Endodermal cell (in vitro differentiated cells): Measurements from ENCODE around the gene BAX. TPM values are rescaled to one million over a fixed set of nuclear protein-coding genes. Genes with fewer than 3 reads are reported as not detected.

ENCODE experiments used
- DNase-seq: peaks from one replicate; pipeline ENCODE4 v3.0.0-alpha.2; 2017
- H3K27ac ChIP-seq: 2 replicates; pipeline ENCODE4 v1.5.1; 2013; ENCODE audit warnings: mild to moderate bottlenecking, low read depth, low read length, moderate library complexity
- H3K27me3 ChIP-seq: 2 replicates; pipeline ENCODE4 v1.6.1; 2013; ENCODE audit warnings: mild to moderate bottlenecking, low read length, moderate library complexity; ENCODE audit not compliant: insufficient read depth, control insufficient read depth, poor library complexity, severe bottlenecking
- H3K36me3 ChIP-seq: 2 replicates; pipeline ENCODE4 v1.7.0; 2013; ENCODE audit warnings: mild to moderate bottlenecking, low read length, moderate library complexity; ENCODE audit not compliant: control insufficient read depth, insufficient read depth
- H3K4me1 ChIP-seq: one replicate; pipeline ENCODE4 v1.7.0; 2013; ENCODE audit warnings: low read length; ENCODE audit not compliant: control insufficient read depth, insufficient read depth
- H3K4me3 ChIP-seq: 2 replicates; pipeline ENCODE4 v1.5.1; 2013; ENCODE audit warnings: mild to moderate bottlenecking, low read length, moderate library complexity
- H3K9ac ChIP-seq: 2 replicates; pipeline ENCODE4 v1.6.1; 2013; ENCODE audit warnings: mild to moderate bottlenecking, low read length, moderate library complexity; ENCODE audit not compliant: poor library complexity, severe bottlenecking; ENCODE audit errors: extremely low read depth
- H3K9me3 ChIP-seq: 2 replicates; pipeline ENCODE4 v1.6.1; 2013; ENCODE audit warnings: mild to moderate bottlenecking, low read length, moderate library complexity; ENCODE audit not compliant: control insufficient read depth
- H3K27ac Mint-ChIP-seq: 2 replicates; pipeline ENCODE4 v1.8.0; 2020; ENCODE audit warnings: mixed read lengths
- H3K27me3 Mint-ChIP-seq: 2 replicates; pipeline ENCODE4 v1.8.0; 2021; ENCODE audit warnings: mild to moderate bottlenecking, mixed read lengths; ENCODE audit not compliant: insufficient read depth
- H3K36me3 Mint-ChIP-seq: 2 replicates; pipeline ENCODE4 v1.8.0; 2020; ENCODE audit warnings: low read depth, mixed read lengths
- H3K4me1 Mint-ChIP-seq: 2 replicates; pipeline ENCODE4 v1.8.0; 2020; ENCODE audit warnings: mixed read lengths
- H3K4me3 Mint-ChIP-seq: 2 replicates; pipeline ENCODE4 v1.8.0; 2020; ENCODE audit warnings: mild to moderate bottlenecking, moderate library complexity, mixed read lengths
- H3K9me3 Mint-ChIP-seq: 2 replicates; pipeline ENCODE4 v1.8.0; 2020; ENCODE audit warnings: mild to moderate bottlenecking, mixed read lengths
- WGBS, 2 experiments: methylation state at CpG; one replicate each; pipeline versions ENCODE4 v1.1.5 to v1.1.7; 2013; ENCODE audit warnings: missing lambda C conversion rate in 2 of 2, mixed read lengths in 1 of 2; ENCODE audit not compliant: insufficient coverage in 1 of 2, insufficient read length in 1 of 2; 5-methylcytosine and 5-hydroxymethylcytosine counted together
- total RNA-seq, 2 donors: library from RNA; stranded (reverse); fragmentation: NEBNext Ultra II Directional in 1 of 2; extraction: Animal tissue kit (Norgen Biotek cat#: 25700) in 1 of 2; gene quantifications; 2 replicates in 1 of 2; 3 replicates in 1 of 2; pipeline ENCODE4 v1.2.1, GENCODE V29; 2021
- TF ChIP-seq, protein P1 (sequence below): fragments of 200-600 bp; sonication (generic); conservative IDR thresholded peaks from 2 replicates; pipeline ENCODE4 v1.5.0; 2021; ENCODE audit warnings: antibody characterized with exemption, mild to moderate bottlenecking

BAX gene
- total RNA-seq, 2 donors from 2014 or later, result 172 to 184 TPM

- DNase-seq, result peak; percentile 93
- peaks cover 4% of the 10 kb centered on the region for H3K4me1 ChIP-seq
- Mint-ChIP-seq H3K27me3 (no peaks in the 10 kb centered on the region), H3K4me3 (no peak overlapping the region), H3K36me3 (peaks cover 16% of the 10 kb centered on the region), H3K27ac (no peak overlapping the region), H3K4me1 (peaks cover 16% of the 10 kb centered on the region), H3K9me3 (no peaks in the 10 kb centered on the region)
- no peaks in the 10 kb centered on the region for H3K9me3 ChIP-seq
- no peak overlapping the region for H3K4me3 ChIP-seq
- no peaks in the 10 kb centered on the region for H3K27me3 ChIP-seq
- TF ChIP-seq, protein P1, sequence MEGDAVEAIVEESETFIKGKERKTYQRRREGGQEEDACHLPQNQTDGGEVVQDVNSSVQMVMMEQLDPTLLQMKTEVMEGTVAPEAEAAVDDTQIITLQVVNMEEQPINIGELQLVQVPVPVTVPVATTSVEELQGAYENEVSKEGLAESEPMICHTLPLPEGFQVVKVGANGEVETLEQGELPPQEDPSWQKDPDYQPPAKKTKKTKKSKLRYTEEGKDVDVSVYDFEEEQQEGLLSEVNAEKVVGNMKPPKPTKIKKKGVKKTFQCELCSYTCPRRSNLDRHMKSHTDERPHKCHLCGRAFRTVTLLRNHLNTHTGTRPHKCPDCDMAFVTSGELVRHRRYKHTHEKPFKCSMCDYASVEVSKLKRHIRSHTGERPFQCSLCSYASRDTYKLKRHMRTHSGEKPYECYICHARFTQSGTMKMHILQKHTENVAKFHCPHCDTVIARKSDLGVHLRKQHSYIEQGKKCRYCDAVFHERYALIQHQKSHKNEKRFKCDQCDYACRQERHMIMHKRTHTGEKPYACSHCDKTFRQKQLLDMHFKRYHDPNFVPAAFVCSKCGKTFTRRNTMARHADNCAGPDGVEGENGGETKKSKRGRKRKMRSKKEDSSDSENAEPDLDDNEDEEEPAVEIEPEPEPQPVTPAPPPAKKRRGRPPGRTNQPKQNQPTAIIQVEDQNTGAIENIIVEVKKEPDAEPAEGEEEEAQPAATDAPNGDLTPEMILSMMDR, result peak; percentile 77
- H3K27ac ChIP-seq, result no peak overlapping the region
- no peak overlapping the region for H3K9ac ChIP-seq
- WGBS, 2 experiments, result 89 to 91% methylated on average over 4 to 5 of the region's 5 CpGs
- peaks cover 21% of the 10 kb centered on the region for H3K36me3 ChIP-seq
These were observed 43.3 kb downstream of the BAX start for GRCh38 chr19:48997972-48998371.

- no peak overlapping the region for H3K9ac ChIP-seq
- no peaks in the 10 kb centered on the region for H3K9me3 ChIP-seq
- peaks cover 23% of the 10 kb centered on the region for H3K36me3 Mint-ChIP-seq
- DNase-seq, result peak; percentile 95
- WGBS, 2 experiments, result 54 to 60% methylated on average over 13 to 16 of the region's 16 CpGs
- no peak overlapping the region for H3K4me3 ChIP-seq
- no peaks in the 10 kb centered on the region for H3K4me1 ChIP-seq
- H3K27me3 Mint-ChIP-seq, result no peaks in the 10 kb centered on the region
- no peaks in the 10 kb centered on the region for H3K9me3 Mint-ChIP-seq
- no peak overlapping the region for H3K4me3 Mint-ChIP-seq
- H3K27ac ChIP-seq, result no peak overlapping the region
- H3K27me3 ChIP-seq, result no peaks in the 10 kb centered on the region
- H3K36me3 ChIP-seq, result peaks cover 39% of the 10 kb centered on the region
- TF ChIP-seq, protein P1, result peak; percentile 91
- peaks cover 10% of the 10 kb centered on the region for H3K4me1 Mint-ChIP-seq
- H3K27ac Mint-ChIP-seq, result peak overlapping the region; percentile 83
These were observed 45.0 kb downstream of the BAX start for GRCh38 chr19:48999481-49000325.

DNA sequence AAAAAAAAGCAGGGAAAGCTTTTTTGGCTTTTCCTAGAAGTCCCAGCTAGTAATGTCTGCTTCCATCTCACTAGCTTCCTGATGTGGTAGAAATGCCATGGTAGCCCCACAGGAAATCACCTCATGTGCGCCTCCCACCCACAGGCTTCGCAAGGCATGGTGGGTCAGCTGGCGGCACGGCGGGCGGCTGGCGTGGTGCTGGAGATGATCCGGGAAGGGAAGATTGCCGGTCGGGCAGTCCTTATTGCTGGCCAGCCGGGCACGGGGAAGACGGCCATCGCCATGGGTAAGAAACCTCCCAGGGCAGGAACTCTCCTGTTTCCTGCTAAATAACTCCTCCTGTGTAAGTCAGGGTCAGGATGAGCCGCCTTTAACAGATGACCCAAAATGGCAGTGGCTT, 49.5 kb downstream of the BAX start:
- H3K4me3 ChIP-seq, result no peak overlapping the region
- DNase-seq, result no peak
- peaks cover 53% of the 10 kb centered on the region for H3K36me3 ChIP-seq
- H3K9me3 ChIP-seq, result no peaks in the 10 kb centered on the region
- H3K36me3 Mint-ChIP-seq, result peaks cover 30% of the 10 kb centered on the region
- TF ChIP-seq, protein P1, result no peak
- H3K27me3 Mint-ChIP-seq, result no peaks in the 10 kb centered on the region
- H3K27ac Mint-ChIP-seq, result no peak overlapping the region
- H3K4me3 Mint-ChIP-seq, result no peak overlapping the region
- no peaks in the 10 kb centered on the region for H3K27me3 ChIP-seq
- H3K27ac ChIP-seq, result no peak overlapping the region
- WGBS, 2 experiments, result 95 to 96% methylated on average over 15 of the region's 15 CpGs
- no peak overlapping the region for H3K9ac ChIP-seq
- H3K4me1 Mint-ChIP-seq, result peaks cover 4% of the 10 kb centered on the region
- no peaks in the 10 kb centered on the region for H3K9me3 Mint-ChIP-seq
- H3K4me1 ChIP-seq, result no peaks in the 10 kb centered on the region
